SW 1271 (cell line): Measurements from ENCODE around the gene ENTPD1.
"Not testable (repeated sequence)": the region's sequence is repeated elsewhere in the genome, so short reads cannot be mapped to it uniquely, and the experiment has no call there.

ENCODE experiments used
- DNase-seq, 2 experiments: peaks; one replicate each; lab custom pipeline; 2025; lab: John Stamatoyannopoulos, UW

Gene ENTPD1

GRCh38 chr10:95758351-95759025, 2.5 kb downstream of the ENTPD1 start:
- DNase-seq, result no peak

GRCh38 chr10:95759233-95759826, 3.4 kb downstream of the ENTPD1 start:
- DNase-seq, result no peak

GRCh38 chr10:95761939-95762492, 6.1 kb downstream of the ENTPD1 start:
- DNase-seq, result no peak

GRCh38 chr10:95767884-95768556, 12.1 kb downstream of the ENTPD1 start:
- DNase-seq, result no peak

GRCh38 chr10:95770084-95770720, 14.2 kb downstream of the ENTPD1 start:
- no peak for DNase-seq

- not testable (repeated sequence) for DNase-seq
Observed at GRCh38 chr10:95773454-95773853, 17.5 kb downstream of the ENTPD1 start.

GRCh38 chr10:95777638-95778037, 21.7 kb downstream of the ENTPD1 start:
- DNase-seq, result not testable (repeated sequence)

GRCh38 chr10:95782318-95782717, 26.4 kb downstream of the ENTPD1 start:
- DNase-seq, result no peak

GRCh38 chr10:95783741-95784140, 27.8 kb downstream of the ENTPD1 start:
- no peak for DNase-seq

- DNase-seq, result no peak
Observed at GRCh38 chr10:95784279-95784913, 28.4 kb downstream of the ENTPD1 start.

- DNase-seq, result no peak
Observed at GRCh38 chr10:95785317-95785716, 29.4 kb downstream of the ENTPD1 start.

GRCh38 chr10:95785942-95786669, 30.1 kb downstream of the ENTPD1 start:
- DNase-seq, result no peak

GRCh38 chr10:95787447-95787846, 31.5 kb downstream of the ENTPD1 start:
- DNase-seq, result no peak

- DNase-seq, result no peak
Observed at GRCh38 chr10:95788830-95789229, 32.9 kb downstream of the ENTPD1 start.

GRCh38 chr10:95789902-95790301, 33.9 kb downstream of the ENTPD1 start:
- DNase-seq, result no peak

GRCh38 chr10:95790982-95791381, 35.0 kb downstream of the ENTPD1 start:
- DNase-seq, result no peak

GRCh38 chr10:95791425-95791979, 35.5 kb downstream of the ENTPD1 start:
- no peak for DNase-seq

GRCh38 chr10:95792211-95792780, 36.3 kb downstream of the ENTPD1 start:
- no peak for DNase-seq

- DNase-seq, result no peak
Observed at GRCh38 chr10:95792874-95793285, 36.9 kb downstream of the ENTPD1 start.

- DNase-seq, result no peak
Observed at GRCh38 chr10:95793401-95794045, 37.6 kb downstream of the ENTPD1 start.
